ENCODE measurements around the gene GNAI3. TPM values are rescaled to one million over a fixed set of nuclear protein-coding genes. Genes with fewer than 3 reads are reported as not detected.

The GNAI3 gene
- total and polyA plus RNA-seq, 4 donors = 2.7 to 10.4 (median 6.5) TPM

GRCh38 chr1:109617291-109617801 lies 68.9 kb downstream of the GNAI3 start:
- DNase-seq (no peak), ATAC-seq (ENCODE audit: insufficient read depth, low FRiP score) (no peak)
- no peak overlapping the region for H3K4me3 ChIP-seq
- no peak for TF ChIP-seq CTCF (IDR thresholded peaks at IDR 0.05; ENCODE audit: control extremely low read depth, extremely low read depth)
- peak overlapping the region in 1 of 2 donors; percentile 55 for H3K27ac ChIP-seq (ENCODE audit: low read depth in 1 of 2, low read length in 1 of 2)
- H3K36me3 ChIP-seq (ENCODE audit: control insufficient read depth in 4 of 4, insufficient read depth in 4 of 4, low read length in 4 of 4) = no peaks in the 10 kb centered on the region
- H3K4me1 ChIP-seq (ENCODE audit: control insufficient read depth in 5 of 5, insufficient read depth in 5 of 5, low read length in 5 of 5) = peaks cover 0 to 33% (median 7%) of the 10 kb centered on the region in 5 donors
- no peaks in the 10 kb centered on the region for H3K9me3 ChIP-seq (ENCODE audit: control insufficient read depth in 4 of 4, insufficient read depth in 3 of 4, low read length in 3 of 4)
- H3K27me3 ChIP-seq (ENCODE audit: control insufficient read depth in 3 of 3, insufficient read depth in 3 of 3, low read length in 2 of 3) = no peaks in the 10 kb centered on the region
- 58 to 62% methylated on average over 3 of the region's 3 CpGs for WGBS, 2 donors
- H3K9ac ChIP-seq (ENCODE audit: insufficient read depth in 1 of 2, low read length in 2 of 2) = no peak overlapping the region

GRCh38 chr1:109618661-109619575 lies 70.5 kb downstream of the GNAI3 start:
- no peak for TF ChIP-seq CTCF (IDR thresholded peaks at IDR 0.05; ENCODE audit: control extremely low read depth, extremely low read depth)
- DNase-seq (no peak), ATAC-seq (ENCODE audit: insufficient read depth, low FRiP score) (no peak)
- Histone ChIP-seq H3K27ac (ENCODE audit: low read depth in 1 of 2, low read length in 1 of 2) (peak overlapping the region; percentile 70 to 77), H3K27me3 (ENCODE audit: control insufficient read depth in 3 of 3, insufficient read depth in 3 of 3, low read length in 2 of 3) (no peaks in the 10 kb centered on the region), H3K4me3 (no peak overlapping the region), H3K4me1 (ENCODE audit: control insufficient read depth in 5 of 5, insufficient read depth in 5 of 5, low read length in 5 of 5) (peaks cover 0 to 42% (median 19%) of the 10 kb centered on the region in 5 donors), H3K9ac (ENCODE audit: insufficient read depth in 1 of 2, low read length in 2 of 2) (peak overlapping the region; percentile 68 to 81), H3K9me3 (ENCODE audit: control insufficient read depth in 4 of 4, insufficient read depth in 3 of 4, low read length in 3 of 4) (no peaks in the 10 kb centered on the region), H3K36me3 (ENCODE audit: control insufficient read depth in 4 of 4, insufficient read depth in 4 of 4, low read length in 4 of 4) (no peaks in the 10 kb centered on the region)
- WGBS, 2 donors = 38 to 46% methylated on average over 9 of the region's 9 CpGs

- Histone ChIP-seq H3K9ac (ENCODE audit: insufficient read depth in 1 of 2, low read length in 2 of 2) (peak within 1 kb of the TSS; percentile 68 to 88), H3K36me3 (ENCODE audit: control insufficient read depth in 4 of 4, insufficient read depth in 4 of 4, low read length in 4 of 4) (no peaks in the 10 kb centered on the region), H3K9me3 (ENCODE audit: control insufficient read depth in 4 of 4, insufficient read depth in 3 of 4, low read length in 3 of 4) (no peaks in the 10 kb centered on the region), H3K27ac (ENCODE audit: low read depth in 1 of 2, low read length in 1 of 2) (peak within 1 kb of the TSS; percentile 70 to 88), H3K4me1 (ENCODE audit: control insufficient read depth in 5 of 5, insufficient read depth in 5 of 5, low read length in 5 of 5) (peaks cover 0 to 50% (median 23%) of the 10 kb centered on the region in 5 donors), H3K4me3 (peak within 1 kb of the TSS; percentile 51), H3K27me3 (ENCODE audit: control insufficient read depth in 3 of 3, insufficient read depth in 3 of 3, low read length in 2 of 3) (no peaks in the 10 kb centered on the region)
- ATAC-seq (ENCODE audit: insufficient read depth, low FRiP score) = peak; percentile 53
- DNase-seq = peak; percentile 79 to 83 (median 80)
- no peak for TF ChIP-seq CTCF (IDR thresholded peaks at IDR 0.05; ENCODE audit: control extremely low read depth, extremely low read depth)
- 0 to 2% methylated on average over 47 of the region's 47 CpGs for WGBS, 2 donors
These were observed 71.4 kb downstream of the GNAI3 start, which contains the start of the genes AMPD2 and GNAT2 for GRCh38 chr1:109619576-109620400. TSS of gene AMPD2 (plus strand) at chr1:109619837. CDS start at chr1:109621176, 1,339 bp downstream. TSS of gene GNAT2 (minus strand) at chr1:109619616. CDS start at chr1:109612870, 6,746 bp downstream.

Data from lung (tissue), 12 donors.